IMR-90 (cell line): Measurements from ENCODE around the gene ACOX1. TPM values are rescaled to one million over a fixed set of nuclear protein-coding genes. Genes with fewer than 3 reads are reported as not detected.

Experiments used
- ATAC-seq: fragments of 200-7000 bp; cut with Tn5 transposase; 2 replicates; pipeline ENCODE4 v1.9.1; 2020; ENCODE audit warnings: low read depth, mild to moderate bottlenecking, moderate library complexity
- BruUV-seq: library from RNA; stranded (reverse); fragments of 400-500 nt; replicated peaks from 2 replicates; lab custom pipeline; 2021; lab: Mats Ljungman, UMichigan
- CTCF ChIA-PET: fragments of 300-600 bp; formaldehyde crosslinking; extraction: SDS; loops from one replicate; lab custom pipeline; 2021; ENCODE audit warnings: antibody characterized with exemption; lab: Yijun Ruan, JAX
- POLR2A ChIA-PET: fragments of 300-600 bp; sonication (Branson Sonifier 250); formaldehyde crosslinking; loops from one replicate; lab custom pipeline; 2022; ENCODE audit warnings: antibody characterized with exemption; ENCODE audit not compliant: unreplicated experiment; lab: Charles Lee
- DNase-seq: peaks from one replicate; pipeline ENCODE4 v3.0.0; 2013
- H2AFZ ChIP-seq: replicated peaks from 2 replicates; pipeline ENCODE3; 2013; ENCODE audit warnings: low read length, mild to moderate bottlenecking; ENCODE audit not compliant: poor library complexity
- H2AK5ac ChIP-seq: 2 replicates; pipeline ENCODE4 v1.6.1; 2013; ENCODE audit warnings: low read depth, low read length, inconsistent platforms
- H2AK9ac ChIP-seq: replicated peaks from 2 replicates; pipeline ENCODE3; 2013; ENCODE audit warnings: mild to moderate bottlenecking, low read depth, low read length, moderate library complexity; ENCODE audit not compliant: poor library complexity
- H2BK120ac ChIP-seq: 2 replicates; pipeline ENCODE4 v1.6.1; 2013; ENCODE audit warnings: low read depth, low read length, inconsistent platforms
- H2BK15ac ChIP-seq: 3 replicates; pipeline ENCODE4 v1.6.1; 2013; ENCODE audit warnings: low read depth, low read length, inconsistent platforms
- H2BK20ac ChIP-seq: 2 replicates; pipeline ENCODE4 v1.6.1; 2013; ENCODE audit warnings: low read depth, mild to moderate bottlenecking, inconsistent platforms, low read length, moderate library complexity
- H2BK5ac ChIP-seq: 2 replicates; pipeline ENCODE4 v1.6.1; 2013; ENCODE audit warnings: mild to moderate bottlenecking, low read depth, low read length, inconsistent platforms; ENCODE audit not compliant: poor library complexity, severe bottlenecking
- H3K14ac ChIP-seq: replicated peaks from 2 replicates; pipeline ENCODE4 v1.6.1; 2013; ENCODE audit warnings: low read depth, low read length, inconsistent platforms
- H3K18ac ChIP-seq: 2 replicates; pipeline ENCODE4 v1.6.1; 2013; ENCODE audit warnings: low read depth, low read length, control low read depth
- H3K23ac ChIP-seq: 2 replicates; pipeline ENCODE4 v1.6.1; 2013; ENCODE audit warnings: low read depth, low read length, inconsistent platforms
- H3K27ac ChIP-seq: 2 replicates; pipeline ENCODE4 v1.5.1; 2013; ENCODE audit warnings: mild to moderate bottlenecking, control low read depth, low read length; ENCODE audit not compliant: insufficient read depth
- H3K27me3 ChIP-seq: 2 replicates; pipeline ENCODE4 v1.6.1; 2013; ENCODE audit warnings: low read length; ENCODE audit not compliant: control insufficient read depth, insufficient read depth
- H3K36me3 ChIP-seq: 2 replicates; pipeline ENCODE4 v1.6.1; 2013; ENCODE audit warnings: low read length, mixed read lengths; ENCODE audit not compliant: control insufficient read depth, insufficient read depth
- H3K4ac ChIP-seq: 2 replicates; pipeline ENCODE4 v1.6.1; 2013; ENCODE audit warnings: low read depth, low read length, inconsistent platforms
- H3K4me1 ChIP-seq: 2 replicates; pipeline ENCODE4 v1.6.1; 2013; ENCODE audit warnings: low read length, mixed read lengths; ENCODE audit not compliant: control insufficient read depth, insufficient read depth
- H3K4me2 ChIP-seq: 2 replicates; pipeline ENCODE4 v1.6.1; 2013; ENCODE audit warnings: low read depth, mild to moderate bottlenecking, control low read depth, low read length, moderate library complexity
- H3K4me3 ChIP-seq: 2 replicates; pipeline ENCODE4 v1.5.1; 2013; ENCODE audit warnings: low read depth, mild to moderate bottlenecking, control low read depth, low read length, moderate library complexity; ENCODE audit not compliant: insufficient read depth
- H3K56ac ChIP-seq: 2 replicates; pipeline ENCODE4 v1.6.1; 2013; ENCODE audit warnings: low read length, inconsistent platforms; ENCODE audit not compliant: insufficient read depth; ENCODE audit errors: extremely low read depth
- H3K79me1 ChIP-seq, 2 experiments: 2 replicates each; pipeline ENCODE4 v1.6.1; 2013; ENCODE audit warnings: low read length in 2 of 2, inconsistent platforms in 1 of 2, low read depth in 1 of 2
- H3K9ac ChIP-seq: 2 replicates; pipeline ENCODE4 v1.6.1; 2013; ENCODE audit warnings: low read depth, low read length, control low read depth
- H3K9me1 ChIP-seq: 2 replicates; pipeline ENCODE4 v1.6.1; 2013; ENCODE audit warnings: low read length, inconsistent platforms; ENCODE audit not compliant: insufficient read depth
- H3K9me3 ChIP-seq: 2 replicates; pipeline ENCODE4 v1.6.1; 2013; ENCODE audit warnings: low read length; ENCODE audit not compliant: control insufficient read depth, insufficient read depth
- H4K20me1 ChIP-seq: 2 replicates; pipeline ENCODE4 v1.6.1; 2013; ENCODE audit warnings: low read length, inconsistent platforms; ENCODE audit not compliant: insufficient read depth
- H4K5ac ChIP-seq: 2 replicates; pipeline ENCODE4 v1.6.1; 2013; ENCODE audit warnings: mild to moderate bottlenecking, low read depth, low read length, control low read depth
- H4K8ac ChIP-seq, 2 experiments: 2 replicates each; pipeline ENCODE4 v1.6.1; 2013; ENCODE audit warnings: low read depth in 2 of 2, low read length in 2 of 2, control low read depth in 1 of 2, inconsistent platforms in 1 of 2
- H4K91ac ChIP-seq: 2 replicates; pipeline ENCODE4 v1.6.1; 2013; ENCODE audit warnings: low read depth, low read length, inconsistent platforms; ENCODE audit not compliant: insufficient read depth
- BHLHE40 ChIP-seq: fragments of 150-350 bp; IDR thresholded peaks from 2 replicates; pipeline ENCODE4 v1.6.1; 2016; ENCODE audit warnings: mild to moderate bottlenecking, low read depth, low read length
- CEBPB ChIP-seq: IDR thresholded peaks from 2 replicates; pipeline ENCODE4 v1.6.1; 2012; ENCODE audit warnings: low read depth, low read length, improper control_type of control experiment
- CHD1 ChIP-seq: IDR thresholded peaks from 2 replicates; pipeline ENCODE4 v1.6.1; 2012; ENCODE audit warnings: low read depth, low read length, improper control_type of control experiment
- FOS ChIP-seq: fragments of 150-350 bp; IDR thresholded peaks from 2 replicates; pipeline ENCODE4 v1.6.1; 2016; ENCODE audit warnings: low read depth, low read length
- MAFK ChIP-seq: IDR thresholded peaks from 2 replicates; pipeline ENCODE4 v1.6.1; 2012; ENCODE audit warnings: low read depth, low read length, improper control_type of control experiment
- MAZ ChIP-seq: IDR thresholded peaks from 2 replicates; pipeline ENCODE4 v1.6.1; 2012; ENCODE audit warnings: low read depth, mild to moderate bottlenecking, low read length, improper control_type of control experiment, moderate library complexity, borderline replicate concordance
- NFE2L2 ChIP-seq: fragments of 150-350 bp; IDR thresholded peaks from 2 replicates; pipeline ENCODE4 v1.6.1; 2016; ENCODE audit warnings: low read depth, mild to moderate bottlenecking, low read length
- POLR2A ChIP-seq: IDR thresholded peaks from 2 replicates; pipeline ENCODE4 v1.6.1; 2012; ENCODE audit warnings: mild to moderate bottlenecking, low read depth, low read length
- RAD21 ChIP-seq: IDR thresholded peaks from 2 replicates; pipeline ENCODE4 v1.6.1; 2012; ENCODE audit warnings: low read length, improper control_type of control experiment
- RCOR1 ChIP-seq: IDR thresholded peaks from 2 replicates; pipeline ENCODE4 v1.6.1; 2012; ENCODE audit warnings: mild to moderate bottlenecking, low read length, improper control_type of control experiment; ENCODE audit not compliant: insufficient replicate concordance
- RFX5 ChIP-seq: IDR thresholded peaks from 2 replicates; pipeline ENCODE4 v1.8.0; 2012; ENCODE audit warnings: low read depth, mild to moderate bottlenecking, low read length, moderate library complexity
- SMC3 ChIP-seq: fragments of 150-350 bp; IDR thresholded peaks from 2 replicates; pipeline ENCODE4 v1.6.1; 2016; ENCODE audit warnings: low read depth, mild to moderate bottlenecking, antibody characterized with exemption, low read length, moderate library complexity
- WGBS, 2 experiments: methylation state at CpG; one replicate each; pipeline versions ENCODE4 v1.1.5 to v1.1.7; 2013; ENCODE audit warnings: missing lambda C conversion rate in 2 of 2; ENCODE audit not compliant: insufficient read length in 1 of 2; ENCODE audit errors: extremely low coverage in 2 of 2; 5-methylcytosine and 5-hydroxymethylcytosine counted together
- dilution Hi-C: fragments of 300-500 bp; cut with HindIII; formaldehyde crosslinking; loops from one replicate; pipeline ENCODE4 v1.14.3; 2018; ENCODE audit warnings: low sequenced_read_pairs; ENCODE audit not compliant: unreplicated experiment
- in situ Hi-C: fragments of 300-500 bp; cut with MboI; formaldehyde crosslinking; loops from 3 replicates; pipeline ENCODE4 v1.14.3; 2019; ENCODE audit warnings: low sequenced_read_pairs, inconsistent platforms, mixed read lengths
- intact Hi-C: fragments of 100-400 bp; cut with micrococcal nuclease; formaldehyde crosslinking; loops from 2 replicates; pipeline ENCODE4 v1.10.0; 2022
- polyA plus RNA-seq, 3 experiments: library from polyadenylated mRNA; depleted of rRNA; stranded (reverse); fragments of >200 nt; gene quantifications; 2 replicates each; pipeline ENCODE4 v1.2.3, GENCODE V29; 2012; ENCODE audit warnings: low replicate concordance in 1 of 3
- total RNA-seq: library from RNA; depleted of rRNA; stranded (reverse); fragments of >200 nt; gene quantifications from 2 replicates; pipeline ENCODE4 v1.2.3, GENCODE V29; 2012
- TF ChIP-seq, protein P1 (sequence below): fragments of 150-350 bp; IDR thresholded peaks from 2 replicates; pipeline ENCODE4 v1.6.1; 2016; ENCODE audit warnings: low read depth, mild to moderate bottlenecking, low read length, moderate library complexity, borderline replicate concordance
- TF ChIP-seq, protein P2 (sequence below): fragments of 150-350 bp; IDR thresholded peaks from 2 replicates; pipeline ENCODE4 v1.6.1; 2017; ENCODE audit warnings: mild to moderate bottlenecking, antibody characterized with exemption, low read length, low read depth
- TF ChIP-seq, protein P3 (sequence below): conservative IDR thresholded peaks from 2 replicates; pipeline ENCODE4 v1.5.1; 2012; ENCODE audit warnings: mild to moderate bottlenecking, low read depth, low read length, improper control_type of control experiment

The ACOX1 gene
- total and polyA plus RNA-seq, 2 of the 4 experiments (the other 2 are of a cell fraction), result 16.1 to 94.8 TPM

DNA sequence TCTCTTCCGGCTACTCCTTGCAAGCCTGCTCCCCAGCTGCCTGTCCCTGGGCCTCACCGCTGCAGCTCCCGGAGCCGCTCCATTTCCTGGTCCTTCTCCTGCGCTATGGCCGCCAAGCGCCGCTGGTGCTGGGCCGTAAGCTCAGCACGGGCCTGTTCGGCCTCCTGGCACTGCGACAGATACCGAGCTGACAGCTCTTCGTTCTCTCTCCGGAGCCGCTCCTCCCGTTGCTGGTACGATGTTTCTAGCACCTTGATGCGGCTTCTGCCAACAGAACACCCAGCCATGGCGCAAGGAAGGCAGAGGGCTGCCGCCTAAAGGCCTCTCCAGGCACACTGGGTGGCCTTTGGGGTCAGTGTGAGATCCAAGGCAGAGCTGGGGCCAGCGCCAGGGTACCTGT lies 59.4 kb downstream of the ACOX1 start:
- no peaks in the 10 kb centered on the region for H3K9me3 ChIP-seq
- H3K4me3 ChIP-seq, result no peak overlapping the region
- no peak overlapping the region for H3K23ac ChIP-seq
- H3K4ac ChIP-seq, result no peak overlapping the region
- no peak overlapping the region for H3K18ac ChIP-seq
- no peaks in the 10 kb centered on the region; the same call in 1 of the 2 replicates for H4K20me1 ChIP-seq
- H2AFZ ChIP-seq, result no peak overlapping the region
- no peak overlapping the region for H3K9ac ChIP-seq
- no peak overlapping the region for H3K56ac ChIP-seq
- in situ Hi-C loops (no loop called here), dilution Hi-C loops (no loop called here), intact Hi-C loops (no loop called here)
- peak overlapping the region; percentile 26 for H2AK9ac ChIP-seq
- DNase-seq (no peak), ATAC-seq (no peak)
- 98% methylated on average over 11 of the region's 22 CpGs; no CpG with 5 or more reads in 1 of the 2 experiments for WGBS, 2 experiments
- ChIA-PET POLR2A (no interaction called here), CTCF (no interaction called here)
- H4K5ac ChIP-seq, result no peak overlapping the region
- H3K14ac ChIP-seq, result no peak overlapping the region
- BruUV-seq, result no TSS peak
- no peak overlapping the region for H2BK5ac ChIP-seq
- no peak overlapping the region for H2BK15ac ChIP-seq
- no peak overlapping the region for H2BK120ac ChIP-seq
- no peaks in the 10 kb centered on the region for H3K79me1 ChIP-seq
- peaks cover 11% of the 10 kb centered on the region for H3K36me3 ChIP-seq
- H4K91ac ChIP-seq, result no peak overlapping the region
- no peak overlapping the region for H2BK20ac ChIP-seq
- no peak overlapping the region for H3K4me2 ChIP-seq
- H2AK5ac ChIP-seq, result no peak overlapping the region
- no peaks in the 10 kb centered on the region; the same call in 1 of the 2 replicates for H3K9me1 ChIP-seq
- H3K27ac ChIP-seq, result no peak overlapping the region
- H3K27me3 ChIP-seq, result no peaks in the 10 kb centered on the region
- TF ChIP-seq MAFK (no peak), SMC3 (no peak), MAZ (no peak), RFX5 (no peak), CEBPB (no peak), POLR2A (no peak), RCOR1 (no peak), NFE2L2 (no peak), BHLHE40 (no peak), FOS (no peak), CHD1 (no peak), RAD21 (no peak)
- TF ChIP-seq, protein P1, sequence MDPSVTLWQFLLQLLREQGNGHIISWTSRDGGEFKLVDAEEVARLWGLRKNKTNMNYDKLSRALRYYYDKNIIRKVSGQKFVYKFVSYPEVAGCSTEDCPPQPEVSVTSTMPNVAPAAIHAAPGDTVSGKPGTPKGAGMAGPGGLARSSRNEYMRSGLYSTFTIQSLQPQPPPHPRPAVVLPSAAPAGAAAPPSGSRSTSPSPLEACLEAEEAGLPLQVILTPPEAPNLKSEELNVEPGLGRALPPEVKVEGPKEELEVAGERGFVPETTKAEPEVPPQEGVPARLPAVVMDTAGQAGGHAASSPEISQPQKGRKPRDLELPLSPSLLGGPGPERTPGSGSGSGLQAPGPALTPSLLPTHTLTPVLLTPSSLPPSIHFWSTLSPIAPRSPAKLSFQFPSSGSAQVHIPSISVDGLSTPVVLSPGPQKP, result no peak
- TF ChIP-seq, protein P2, sequence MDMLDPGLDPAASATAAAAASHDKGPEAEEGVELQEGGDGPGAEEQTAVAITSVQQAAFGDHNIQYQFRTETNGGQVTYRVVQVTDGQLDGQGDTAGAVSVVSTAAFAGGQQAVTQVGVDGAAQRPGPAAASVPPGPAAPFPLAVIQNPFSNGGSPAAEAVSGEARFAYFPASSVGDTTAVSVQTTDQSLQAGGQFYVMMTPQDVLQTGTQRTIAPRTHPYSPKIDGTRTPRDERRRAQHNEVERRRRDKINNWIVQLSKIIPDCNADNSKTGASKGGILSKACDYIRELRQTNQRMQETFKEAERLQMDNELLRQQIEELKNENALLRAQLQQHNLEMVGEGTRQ, result no peak
- TF ChIP-seq, protein P3, sequence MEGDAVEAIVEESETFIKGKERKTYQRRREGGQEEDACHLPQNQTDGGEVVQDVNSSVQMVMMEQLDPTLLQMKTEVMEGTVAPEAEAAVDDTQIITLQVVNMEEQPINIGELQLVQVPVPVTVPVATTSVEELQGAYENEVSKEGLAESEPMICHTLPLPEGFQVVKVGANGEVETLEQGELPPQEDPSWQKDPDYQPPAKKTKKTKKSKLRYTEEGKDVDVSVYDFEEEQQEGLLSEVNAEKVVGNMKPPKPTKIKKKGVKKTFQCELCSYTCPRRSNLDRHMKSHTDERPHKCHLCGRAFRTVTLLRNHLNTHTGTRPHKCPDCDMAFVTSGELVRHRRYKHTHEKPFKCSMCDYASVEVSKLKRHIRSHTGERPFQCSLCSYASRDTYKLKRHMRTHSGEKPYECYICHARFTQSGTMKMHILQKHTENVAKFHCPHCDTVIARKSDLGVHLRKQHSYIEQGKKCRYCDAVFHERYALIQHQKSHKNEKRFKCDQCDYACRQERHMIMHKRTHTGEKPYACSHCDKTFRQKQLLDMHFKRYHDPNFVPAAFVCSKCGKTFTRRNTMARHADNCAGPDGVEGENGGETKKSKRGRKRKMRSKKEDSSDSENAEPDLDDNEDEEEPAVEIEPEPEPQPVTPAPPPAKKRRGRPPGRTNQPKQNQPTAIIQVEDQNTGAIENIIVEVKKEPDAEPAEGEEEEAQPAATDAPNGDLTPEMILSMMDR, result no peak
- no peak overlapping the region for H4K8ac ChIP-seq
- H3K4me1 ChIP-seq, result no peaks in the 10 kb centered on the region
